ENCODE results near the gene SEC23A.

Gene SEC23A

DNA sequence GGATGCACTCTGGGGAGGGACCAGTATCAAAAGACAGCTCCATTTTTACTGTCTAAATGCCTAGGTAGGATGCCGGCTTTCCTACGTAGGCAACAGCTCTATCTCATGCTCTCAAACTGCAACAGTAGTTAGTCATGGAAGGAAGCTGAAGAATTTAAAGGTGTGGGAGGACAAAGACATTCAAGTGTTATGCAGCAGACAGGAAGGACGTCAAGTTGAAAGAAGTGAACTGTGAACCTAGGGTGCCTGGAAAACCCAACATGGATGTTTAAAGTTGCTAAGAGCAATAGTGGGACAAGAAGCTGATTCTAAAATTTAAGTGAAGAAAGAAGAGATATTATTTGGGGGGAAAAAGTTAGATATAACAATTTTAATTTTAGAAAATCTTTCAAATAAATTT is 5.9 kb downstream of the SEC23A start:
- TF ChIP-seq GATA2 (IDR thresholded peaks at IDR 0.05; ENCODE audit: low read depth, low read length): no peak
- no peak for TF ChIP-seq GATA3 (IDR thresholded peaks at IDR 0.05; ENCODE audit: low read depth, low read length)

DNA sequence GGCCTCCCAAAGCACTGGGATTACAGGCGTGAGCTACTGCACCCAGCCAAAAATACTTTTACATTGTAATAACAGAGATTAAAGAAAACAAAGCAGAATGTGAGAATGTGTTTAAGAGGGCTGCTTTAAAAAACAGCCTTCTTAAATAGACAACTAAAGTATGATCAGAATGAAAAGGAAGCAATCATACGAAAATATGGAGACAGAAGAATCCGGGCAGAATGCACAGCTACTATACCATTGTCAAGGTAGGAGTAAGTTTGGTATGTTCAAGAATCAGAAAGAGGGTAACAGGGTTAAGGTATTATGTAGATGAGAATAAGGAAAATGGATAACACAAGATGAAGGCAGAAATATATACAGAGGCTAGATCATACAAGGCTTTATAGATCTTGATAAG is 8.5 kb downstream of the SEC23A start:
- TF ChIP-seq GATA2 (IDR thresholded peaks at IDR 0.05; ENCODE audit: low read depth, low read length): no peak
- no peak for TF ChIP-seq GATA3 (IDR thresholded peaks at IDR 0.05; ENCODE audit: low read depth, low read length)

DNA sequence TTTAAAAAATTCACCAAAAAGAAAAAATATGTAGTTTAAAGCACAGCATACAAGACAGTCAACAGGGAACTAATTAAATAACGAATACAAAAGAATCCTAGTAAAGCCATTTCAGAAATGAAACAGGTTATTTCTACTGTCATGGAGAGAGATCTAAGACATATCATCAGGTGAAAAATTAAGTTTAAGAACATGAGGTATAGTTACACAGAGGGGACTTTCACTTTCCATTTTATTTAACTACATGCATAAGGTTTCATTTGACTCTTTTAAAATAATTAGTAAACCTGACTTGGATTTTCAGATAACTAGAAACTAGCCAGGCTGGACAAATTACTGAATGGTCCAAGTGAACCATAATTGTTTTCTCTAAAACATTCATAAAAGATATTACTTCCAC is 11.3 kb downstream of the SEC23A start:
- no peak for TF ChIP-seq GATA2 (IDR thresholded peaks at IDR 0.05; ENCODE audit: low read depth, low read length)
- no peak for TF ChIP-seq GATA3 (IDR thresholded peaks at IDR 0.05; ENCODE audit: low read depth, low read length)

DNA sequence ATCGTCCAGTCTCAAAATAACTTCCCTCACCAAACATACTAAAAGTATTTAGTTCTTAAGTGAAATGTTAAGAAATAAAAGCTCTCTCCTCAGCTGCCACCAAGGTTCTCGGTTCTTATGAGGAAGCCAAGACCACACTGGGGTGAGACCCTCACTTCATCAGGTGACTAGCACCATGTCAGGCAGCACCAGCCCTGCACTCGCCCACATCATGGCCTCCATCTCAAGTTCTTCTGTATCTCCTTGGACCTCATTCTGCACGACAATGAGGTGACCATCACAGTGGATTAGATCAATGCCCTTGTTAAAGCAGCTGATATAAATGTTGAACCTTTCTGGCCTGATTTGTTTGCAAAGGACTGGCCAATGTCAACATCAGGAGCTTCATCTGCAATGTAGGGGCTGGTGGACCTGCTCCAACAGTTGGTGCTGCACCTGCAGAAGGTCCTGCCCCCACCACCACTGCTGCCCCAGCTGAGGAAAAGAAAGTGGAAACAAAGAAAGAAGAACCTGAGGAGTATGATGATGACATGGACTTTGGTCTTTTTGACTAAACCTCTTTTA is 12.4 kb downstream of the SEC23A start:
- no peak for TF ChIP-seq GATA3 (IDR thresholded peaks at IDR 0.05; ENCODE audit: low read depth, low read length)
- TF ChIP-seq GATA2 (IDR thresholded peaks at IDR 0.05; ENCODE audit: low read depth, low read length): no peak

- TF ChIP-seq GATA3 (IDR thresholded peaks at IDR 0.05; ENCODE audit: low read depth, low read length) (no peak), GATA2 (IDR thresholded peaks at IDR 0.05; ENCODE audit: low read depth, low read length) (no peak)
Observed at GRCh38 chr14:39087493-39087892, 15.5 kb downstream of the SEC23A start.

DNA sequence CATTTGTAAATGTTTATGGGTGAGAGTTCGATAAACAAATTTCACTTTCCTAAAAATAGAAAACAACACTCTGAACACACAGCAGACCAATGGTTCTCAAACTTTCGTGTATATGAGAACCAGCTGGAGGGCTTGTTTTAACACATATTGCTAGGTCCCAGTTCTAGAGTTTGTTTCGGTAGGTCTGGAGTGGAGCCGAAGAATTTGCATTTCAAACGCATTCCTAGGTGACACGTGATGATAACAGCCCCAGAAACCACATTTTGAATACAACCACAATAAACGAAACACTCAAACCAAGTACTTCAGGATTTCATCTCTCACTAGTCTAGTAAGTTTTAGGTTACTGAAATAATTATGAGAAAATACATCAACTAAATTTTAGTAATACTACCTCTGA is 17.1 kb downstream of the SEC23A start:
- TF ChIP-seq GATA2 (IDR thresholded peaks at IDR 0.05; ENCODE audit: low read depth, low read length) (no peak), GATA3 (IDR thresholded peaks at IDR 0.05; ENCODE audit: low read depth, low read length) (no peak)

DNA sequence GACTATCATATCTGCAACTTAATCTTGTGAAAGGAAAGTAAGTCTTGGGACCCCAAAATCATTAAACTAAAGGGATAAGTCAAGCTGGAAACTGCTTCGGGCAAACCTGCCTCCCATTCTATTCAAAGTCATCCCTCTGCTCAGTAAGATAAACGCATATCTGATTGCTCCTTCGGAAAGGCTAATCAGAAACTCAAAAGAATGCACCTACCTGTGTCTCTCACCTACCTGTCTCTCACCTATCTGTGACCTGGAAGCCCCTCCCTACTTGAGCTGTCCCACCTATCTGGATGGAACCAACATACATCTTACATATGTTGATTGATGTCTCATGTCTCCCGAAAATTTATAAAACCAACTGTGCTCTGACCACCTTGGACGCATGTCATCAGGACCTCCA is 19.9 kb downstream of the SEC23A start:
- TF ChIP-seq GATA3 (IDR thresholded peaks at IDR 0.05; ENCODE audit: low read depth, low read length) (no peak), GATA2 (IDR thresholded peaks at IDR 0.05; ENCODE audit: low read depth, low read length) (no peak)

DNA sequence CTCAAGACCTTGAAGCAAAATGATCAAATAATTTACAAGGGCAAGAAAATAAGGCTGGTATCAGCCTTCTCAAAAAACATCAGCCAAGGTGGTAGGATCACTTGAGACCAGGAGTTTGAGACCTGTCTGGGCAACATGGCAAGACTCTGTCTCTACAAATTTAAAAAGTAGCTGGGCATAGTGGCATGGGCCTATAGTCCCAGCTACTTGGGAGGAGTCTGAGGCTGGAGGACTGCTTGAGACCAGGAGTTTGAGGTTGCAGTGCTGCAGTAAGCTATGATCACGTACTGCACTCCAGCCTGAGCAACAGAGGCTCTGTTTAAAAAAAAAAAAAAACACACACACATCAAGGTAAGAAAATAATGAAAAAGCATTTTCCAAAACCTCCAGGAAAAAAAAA is 22.1 kb downstream of the SEC23A start:
- no peak for TF ChIP-seq GATA2 (IDR thresholded peaks at IDR 0.05; ENCODE audit: low read depth, low read length)
- TF ChIP-seq GATA3 (IDR thresholded peaks at IDR 0.05; ENCODE audit: low read depth, low read length): no peak

GRCh38 chr14:39071096-39071495 is 31.9 kb downstream of the SEC23A start:
- TF ChIP-seq GATA2 (IDR thresholded peaks at IDR 0.05; ENCODE audit: low read depth, low read length) (no peak), GATA3 (IDR thresholded peaks at IDR 0.05; ENCODE audit: low read depth, low read length) (no peak)

DNA sequence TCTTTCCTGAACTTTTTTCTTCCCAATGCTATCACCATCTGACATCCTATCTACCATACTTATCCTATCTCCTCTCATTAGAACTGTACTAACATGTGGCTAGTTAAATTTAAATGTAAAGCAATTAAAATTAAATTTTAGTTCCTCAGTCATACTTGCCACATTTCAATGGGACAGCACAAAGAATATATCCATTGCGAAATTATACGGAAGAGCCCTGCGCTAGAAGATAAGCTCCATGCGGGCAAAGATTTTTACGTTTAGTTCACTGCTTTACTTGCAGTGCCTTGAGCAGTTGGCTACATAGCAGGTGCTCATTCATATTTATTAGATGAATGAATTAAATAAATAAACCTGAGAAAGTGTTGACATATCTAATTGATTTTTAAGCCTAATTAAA is 33.1 kb downstream of the SEC23A start:
- no peak for TF ChIP-seq GATA2 (IDR thresholded peaks at IDR 0.05; ENCODE audit: low read depth, low read length)

- no peak for TF ChIP-seq GATA3 (IDR thresholded peaks at IDR 0.05; ENCODE audit: low read depth, low read length)
- TF ChIP-seq GATA2 (IDR thresholded peaks at IDR 0.05; ENCODE audit: low read depth, low read length): no peak
Observed at GRCh38 chr14:39060818-39061437, 42.1 kb downstream of the SEC23A start.

GRCh38 chr14:39055786-39056474 is 47.1 kb downstream of the SEC23A start:
- TF ChIP-seq GATA2 (IDR thresholded peaks at IDR 0.05; ENCODE audit: low read depth, low read length) (no peak), GATA3 (IDR thresholded peaks at IDR 0.05; ENCODE audit: low read depth, low read length) (no peak)

DNA sequence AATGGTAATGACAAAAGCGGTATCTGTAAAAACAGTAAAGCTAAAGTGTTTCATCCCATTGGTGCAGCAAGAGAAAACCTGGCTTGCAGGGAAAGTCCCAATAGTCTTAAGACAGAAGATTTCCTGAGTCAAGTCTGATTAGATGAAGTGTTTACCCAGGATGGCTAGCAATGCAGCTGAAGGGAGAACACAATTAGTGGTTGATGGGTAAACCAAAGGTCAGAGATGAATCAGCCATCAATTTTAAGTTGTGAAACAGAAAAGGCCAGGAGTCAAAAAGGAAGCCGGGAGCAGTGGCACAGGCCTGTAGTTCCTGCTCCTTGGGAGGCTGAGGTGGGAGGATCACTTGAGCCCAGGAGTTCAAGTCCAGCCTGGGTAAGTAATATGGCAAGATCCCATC is 52.6 kb downstream of the SEC23A start:
- TF ChIP-seq GATA3 (IDR thresholded peaks at IDR 0.05; ENCODE audit: low read depth, low read length): no peak
- no peak for TF ChIP-seq GATA2 (IDR thresholded peaks at IDR 0.05; ENCODE audit: low read depth, low read length)

DNA sequence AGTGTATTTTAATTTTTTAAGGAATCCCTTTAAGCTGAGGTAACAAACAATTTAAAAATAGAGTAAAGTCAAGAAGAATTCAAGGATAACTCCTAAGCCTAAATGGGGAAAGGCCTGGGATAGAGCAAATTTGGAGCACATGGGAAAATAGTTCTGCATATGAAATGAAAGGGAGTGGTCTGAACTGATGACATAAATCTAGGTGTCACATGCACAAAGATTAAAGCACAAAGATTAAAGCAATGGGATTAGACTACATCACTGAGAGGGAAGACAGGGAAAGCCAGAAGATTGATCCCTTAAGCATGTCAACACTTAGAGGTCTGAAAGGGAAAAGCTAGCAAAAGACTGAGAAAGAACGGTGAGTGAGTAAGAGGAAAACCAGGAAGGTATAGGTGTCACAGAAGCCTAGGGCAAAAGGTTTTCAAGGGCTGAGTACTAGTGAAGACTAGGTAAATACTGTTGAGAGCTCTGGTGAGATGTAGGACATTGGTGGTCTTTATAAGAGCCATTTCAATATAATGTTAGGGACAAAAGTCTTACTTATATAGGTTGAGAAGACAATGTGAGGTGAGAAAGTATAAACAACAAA is 59.6 kb downstream of the SEC23A start:
- no peak for TF ChIP-seq GATA2 (IDR thresholded peaks at IDR 0.05; ENCODE audit: low read depth, low read length)
- TF ChIP-seq GATA3 (IDR thresholded peaks at IDR 0.05; ENCODE audit: low read depth, low read length): no peak

DNA sequence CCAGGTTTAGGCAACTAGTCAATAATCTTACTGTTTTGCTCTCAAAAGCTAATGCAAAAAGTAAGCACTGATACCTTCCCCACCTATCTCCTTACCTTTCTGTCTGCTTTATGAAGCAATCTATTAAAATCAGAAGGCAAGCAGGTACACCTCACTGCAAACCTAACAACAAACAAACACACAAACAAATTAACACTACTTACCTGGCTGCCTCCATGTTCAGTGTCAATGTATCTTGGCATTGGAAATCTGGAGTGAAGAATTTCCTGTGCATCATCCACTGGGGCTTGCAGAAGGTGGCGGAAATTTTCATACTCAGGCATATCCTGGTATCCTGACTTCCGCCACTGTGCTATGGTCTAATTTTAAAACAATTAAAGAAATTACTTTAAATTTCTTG is 62.5 kb downstream of the SEC23A start:
- TF ChIP-seq GATA2 (IDR thresholded peaks at IDR 0.05; ENCODE audit: low read depth, low read length) (no peak), GATA3 (IDR thresholded peaks at IDR 0.05; ENCODE audit: low read depth, low read length) (no peak)

Measured in SH-SY5Y (cell line).